ENCODE results near the gene CPTP.

Gene CPTP

GRCh38 chr1:1340185-1340584 lies 15.6 kb downstream of the CPTP start:
- Histone ChIP-seq H3K27me3 (ENCODE audit: insufficient read depth, low read depth) (no peaks in the 10 kb centered on the region), H3K36me3 (ENCODE audit: insufficient read depth) (no peaks in the 10 kb centered on the region), H3K4me2 (no peak overlapping the region), H3K79me2 (ENCODE audit: insufficient read depth, low read depth) (no peaks in the 10 kb centered on the region), H3K27ac (no peak overlapping the region), H3K9ac (no peak overlapping the region), H3K4me3 (IDR thresholded peaks at IDR 0.05; ENCODE audit: insufficient read depth, low read depth, low read length) (no peak overlapping the region), H3K4me1 (ENCODE audit: low read depth, poor library complexity, severe bottlenecking) (no peaks in the 10 kb centered on the region), H4K20me1 (ENCODE audit: insufficient read depth) (no peaks in the 10 kb centered on the region), H2AFZ (ENCODE audit: low read depth) (no peak overlapping the region)
- TF ChIP-seq, protein P1, sequence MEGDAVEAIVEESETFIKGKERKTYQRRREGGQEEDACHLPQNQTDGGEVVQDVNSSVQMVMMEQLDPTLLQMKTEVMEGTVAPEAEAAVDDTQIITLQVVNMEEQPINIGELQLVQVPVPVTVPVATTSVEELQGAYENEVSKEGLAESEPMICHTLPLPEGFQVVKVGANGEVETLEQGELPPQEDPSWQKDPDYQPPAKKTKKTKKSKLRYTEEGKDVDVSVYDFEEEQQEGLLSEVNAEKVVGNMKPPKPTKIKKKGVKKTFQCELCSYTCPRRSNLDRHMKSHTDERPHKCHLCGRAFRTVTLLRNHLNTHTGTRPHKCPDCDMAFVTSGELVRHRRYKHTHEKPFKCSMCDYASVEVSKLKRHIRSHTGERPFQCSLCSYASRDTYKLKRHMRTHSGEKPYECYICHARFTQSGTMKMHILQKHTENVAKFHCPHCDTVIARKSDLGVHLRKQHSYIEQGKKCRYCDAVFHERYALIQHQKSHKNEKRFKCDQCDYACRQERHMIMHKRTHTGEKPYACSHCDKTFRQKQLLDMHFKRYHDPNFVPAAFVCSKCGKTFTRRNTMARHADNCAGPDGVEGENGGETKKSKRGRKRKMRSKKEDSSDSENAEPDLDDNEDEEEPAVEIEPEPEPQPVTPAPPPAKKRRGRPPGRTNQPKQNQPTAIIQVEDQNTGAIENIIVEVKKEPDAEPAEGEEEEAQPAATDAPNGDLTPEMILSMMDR (conservative IDR thresholded peaks at IDR 0.05; ENCODE audit: low read depth, low read length): no peak

DNA sequence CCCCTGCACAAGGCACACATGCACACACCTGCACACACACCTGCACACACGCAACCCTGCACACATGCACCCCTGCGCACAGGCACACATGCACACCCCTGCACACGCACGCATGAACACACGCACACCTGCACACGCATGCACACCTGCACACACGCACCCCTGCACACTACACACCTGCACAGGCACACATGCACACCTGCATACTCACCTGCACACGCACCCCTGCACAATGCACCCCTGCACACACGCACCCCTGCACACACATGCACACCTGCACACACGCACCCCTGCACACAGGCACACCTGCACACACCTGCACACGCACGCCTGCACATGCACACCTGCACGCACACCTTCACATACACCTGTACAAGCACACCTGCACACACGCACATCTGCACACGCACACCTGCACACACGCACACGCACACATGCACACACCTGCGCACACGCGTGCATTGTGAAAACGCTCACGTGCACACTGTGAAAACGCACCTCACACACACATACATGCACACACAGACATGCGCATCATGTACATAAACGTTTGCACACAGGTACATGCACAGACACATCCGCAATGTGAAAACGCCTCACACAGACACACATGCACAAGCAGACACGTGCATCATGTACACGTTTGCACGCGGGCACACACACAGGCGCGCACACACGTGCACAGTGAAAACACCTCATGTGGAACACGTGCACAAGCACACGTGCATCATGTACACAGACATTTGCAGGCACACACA lies 16.4 kb downstream of the CPTP start:
- H2AFZ ChIP-seq (ENCODE audit: low read depth): no peak overlapping the region
- H4K20me1 ChIP-seq (ENCODE audit: insufficient read depth): no peaks in the 10 kb centered on the region
- TF ChIP-seq, protein P1 (conservative IDR thresholded peaks at IDR 0.05; ENCODE audit: low read depth, low read length): no peak
- no peak overlapping the region for H3K9ac ChIP-seq
- H3K36me3 ChIP-seq (ENCODE audit: insufficient read depth): no peaks in the 10 kb centered on the region
- H3K4me1 ChIP-seq (ENCODE audit: low read depth, poor library complexity, severe bottlenecking): no peaks in the 10 kb centered on the region
- no peaks in the 10 kb centered on the region for H3K27me3 ChIP-seq (ENCODE audit: insufficient read depth, low read depth)
- H3K27ac ChIP-seq: no peak overlapping the region
- H3K4me2 ChIP-seq: no peak overlapping the region
- no peaks in the 10 kb centered on the region for H3K79me2 ChIP-seq (ENCODE audit: insufficient read depth, low read depth)
- H3K4me3 ChIP-seq (IDR thresholded peaks at IDR 0.05; ENCODE audit: insufficient read depth, low read depth, low read length): no peak overlapping the region

DNA sequence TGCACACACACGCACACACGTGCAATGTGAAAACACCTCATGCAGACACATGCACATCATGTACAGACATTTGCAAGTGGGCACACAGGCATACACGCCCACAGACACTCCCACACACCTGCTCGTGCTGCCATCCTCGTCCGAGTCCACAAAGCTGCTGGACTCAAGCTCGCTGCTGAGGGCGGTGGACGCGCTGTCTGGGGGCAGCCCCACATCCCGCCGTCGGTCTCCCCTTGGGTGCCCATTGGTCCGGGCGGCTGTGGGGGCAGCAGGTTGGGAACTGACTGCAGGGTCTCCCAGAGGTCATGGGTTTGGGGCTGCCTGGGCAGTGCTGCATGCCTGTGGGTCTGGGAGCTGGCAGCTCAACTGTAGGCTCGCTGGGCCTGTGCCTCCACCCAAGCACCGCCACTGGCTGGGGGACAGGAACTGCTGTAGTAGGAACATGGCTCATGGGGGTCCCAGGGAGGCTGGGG lies 17.0 kb downstream of the CPTP start:
- H3K4me2 ChIP-seq: no peak overlapping the region
- H3K36me3 ChIP-seq (ENCODE audit: insufficient read depth): no peaks in the 10 kb centered on the region
- no peaks in the 10 kb centered on the region for H4K20me1 ChIP-seq (ENCODE audit: insufficient read depth)
- TF ChIP-seq, protein P1 (conservative IDR thresholded peaks at IDR 0.05; ENCODE audit: low read depth, low read length): no peak
- no peaks in the 10 kb centered on the region for H3K4me1 ChIP-seq (ENCODE audit: low read depth, poor library complexity, severe bottlenecking)
- H3K27ac ChIP-seq: no peak overlapping the region
- no peak overlapping the region for H3K9ac ChIP-seq
- H3K79me2 ChIP-seq (ENCODE audit: insufficient read depth, low read depth): no peaks in the 10 kb centered on the region
- no peak overlapping the region for H3K4me3 ChIP-seq (IDR thresholded peaks at IDR 0.05; ENCODE audit: insufficient read depth, low read depth, low read length)
- H2AFZ ChIP-seq (ENCODE audit: low read depth): no peak overlapping the region
- no peaks in the 10 kb centered on the region for H3K27me3 ChIP-seq (ENCODE audit: insufficient read depth, low read depth)

DNA sequence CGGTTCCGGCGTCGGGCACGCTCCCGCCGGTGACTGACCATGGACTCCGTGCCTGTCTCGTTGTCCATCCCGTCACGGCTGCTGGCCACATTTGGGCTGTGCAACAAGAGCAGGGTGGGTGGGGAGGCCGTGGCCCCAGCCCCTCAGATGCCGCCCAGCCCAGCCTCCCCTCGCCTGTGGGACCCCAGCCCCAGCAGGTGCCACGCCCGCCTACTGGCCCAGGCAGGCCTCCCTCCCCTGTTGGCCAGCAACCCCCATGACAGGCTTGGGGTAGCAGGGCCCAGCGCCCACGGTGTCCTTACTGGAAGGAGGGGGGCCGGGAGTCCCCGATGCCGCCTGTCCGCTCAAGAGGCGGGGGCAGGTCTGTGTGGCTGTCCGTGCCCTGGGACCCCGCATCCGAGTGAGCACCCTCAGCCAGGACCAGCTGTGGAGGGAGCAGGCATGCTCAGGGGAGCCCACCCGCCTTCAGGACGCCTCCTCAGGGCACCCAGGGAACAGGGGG lies 17.5 kb downstream of the CPTP start:
- Histone ChIP-seq H3K36me3 (ENCODE audit: insufficient read depth) (no peaks in the 10 kb centered on the region), H3K27ac (no peak overlapping the region), H3K4me3 (IDR thresholded peaks at IDR 0.05; ENCODE audit: insufficient read depth, low read depth, low read length) (no peak overlapping the region), H4K20me1 (ENCODE audit: insufficient read depth) (no peaks in the 10 kb centered on the region), H3K4me1 (ENCODE audit: low read depth, poor library complexity, severe bottlenecking) (no peaks in the 10 kb centered on the region), H3K27me3 (ENCODE audit: insufficient read depth, low read depth) (no peaks in the 10 kb centered on the region), H3K9ac (no peak overlapping the region), H2AFZ (ENCODE audit: low read depth) (no peak overlapping the region), H3K79me2 (ENCODE audit: insufficient read depth, low read depth) (no peaks in the 10 kb centered on the region), H3K4me2 (no peak overlapping the region)
- TF ChIP-seq, protein P1 (conservative IDR thresholded peaks at IDR 0.05; ENCODE audit: low read depth, low read length): no peak

Measured in KMS-11 (cell line).